Measurements from ENCODE around the gene CAPN2.

GRCh38 chr1:223741861-223742260, 29.5 kb downstream of the CAPN2 start:
- TF ChIP-seq TAF1 (IDR thresholded peaks at IDR 0.05; ENCODE audit: borderline replicate concordance, low read depth, low read length), result no peak
- no peak for TF ChIP-seq POLR2AphosphoS5 (IDR thresholded peaks at IDR 0.05; ENCODE audit: low read depth, low read length)
- no peak for TF ChIP-seq POLR2A (IDR thresholded peaks at IDR 0.05; ENCODE audit: low read depth, low read length)

Measured in GM12892 (cell line).